Smooth muscle cell (in vitro differentiated cells): ENCODE measurements around the gene ECT2L. TPM values are rescaled to one million over a fixed set of nuclear protein-coding genes. Genes with fewer than 3 reads are reported as not detected.
A peak's percentile ranks its signal among the peaks of the same experiment; 100 is the strongest.

Experiments
- DNase-seq: peaks from one replicate; lab custom pipeline; 2025; ENCODE audit not compliant: unreplicated experiment; lab: John Stamatoyannopoulos, UW
- H2AFZ ChIP-seq: fragments of 200-600 bp; sonication (generic); 2 replicates; pipeline ENCODE4 v1.6.0; 2016; ENCODE audit warnings: antibody characterized with exemption, low read depth, mild to moderate bottlenecking
- H3F3A ChIP-seq: fragments of 200-600 bp; sonication (generic); 2 replicates; pipeline ENCODE4 v1.6.0; 2017; ENCODE audit warnings: antibody characterized with exemption, low read depth
- H3K27ac ChIP-seq: fragments of 200-600 bp; sonication (generic); 2 replicates; pipeline ENCODE4 v1.5.1; 2016; ENCODE audit warnings: low read depth, mild to moderate bottlenecking
- H3K27me3 ChIP-seq: fragments of 200-600 bp; sonication (generic); 2 replicates; pipeline ENCODE4 v1.6.1; 2016; ENCODE audit warnings: low read depth, mild to moderate bottlenecking
- H3K36me3 ChIP-seq: fragments of 200-600 bp; sonication (generic); 2 replicates; pipeline ENCODE4 v1.5.1; 2016; ENCODE audit warnings: low read depth
- H3K4me1 ChIP-seq: fragments of 200-600 bp; sonication (generic); 2 replicates; pipeline ENCODE4 v1.5.1; 2016; ENCODE audit warnings: low read depth
- H3K4me2 ChIP-seq: fragments of 200-600 bp; sonication (generic); 2 replicates; pipeline ENCODE4 v1.6.0; 2016; ENCODE audit warnings: mild to moderate bottlenecking
- H3K4me3 ChIP-seq: fragments of 200-600 bp; sonication (generic); 2 replicates; pipeline ENCODE4 v1.5.1; 2016; ENCODE audit warnings: mild to moderate bottlenecking
- H3K79me2 ChIP-seq: fragments of 200-600 bp; sonication (generic); 2 replicates; pipeline ENCODE4 v1.6.0; 2016; ENCODE audit warnings: low read depth, mild to moderate bottlenecking
- H3K9ac ChIP-seq: fragments of 200-600 bp; sonication (generic); 2 replicates; pipeline ENCODE4 v1.6.0; 2016; ENCODE audit warnings: low read depth
- H3K9me3 ChIP-seq: fragments of 200-600 bp; sonication (generic); replicated peaks from 2 replicates; pipeline ENCODE4 v1.5.1; 2016; ENCODE audit warnings: low read depth
- H4K20me1 ChIP-seq: fragments of 200-600 bp; sonication (generic); 2 replicates; pipeline ENCODE4 v1.6.0; 2016; ENCODE audit warnings: low read depth
- CTCF ChIP-seq: fragments of 200-600 bp; sonication (generic); IDR thresholded peaks from 2 replicates; pipeline ENCODE4 v1.5.1; 2017; ENCODE audit warnings: borderline replicate concordance, mild to moderate bottlenecking, antibody characterized with exemption; ENCODE audit not compliant: insufficient read depth, poor library complexity, severe bottlenecking
- WGBS: methylation state at CpG from one replicate; pipeline ENCODE4 v1.1.7; 2016; ENCODE audit warnings: low lambda C conversion rate; 5-methylcytosine and 5-hydroxymethylcytosine counted together
- polyA plus RNA-seq: library from polyadenylated mRNA; unstranded; fragments of >200 nt; fragmentation: Nextera tagmentation; extraction: Ambion mirVana; gene quantifications from 2 replicates; pipeline ENCODE4 v1.2.1, GENCODE V29; 2016
- total RNA-seq: library from RNA; depleted of rRNA; stranded (reverse); fragments of >200 nt; gene quantifications from 2 replicates; pipeline ENCODE4 v1.2.3, GENCODE V29; 2014

ECT2L gene
- total and polyA plus RNA-seq, 2 experiments from 2014 or later = 0.14 TPM; not detected in 1

DNA sequence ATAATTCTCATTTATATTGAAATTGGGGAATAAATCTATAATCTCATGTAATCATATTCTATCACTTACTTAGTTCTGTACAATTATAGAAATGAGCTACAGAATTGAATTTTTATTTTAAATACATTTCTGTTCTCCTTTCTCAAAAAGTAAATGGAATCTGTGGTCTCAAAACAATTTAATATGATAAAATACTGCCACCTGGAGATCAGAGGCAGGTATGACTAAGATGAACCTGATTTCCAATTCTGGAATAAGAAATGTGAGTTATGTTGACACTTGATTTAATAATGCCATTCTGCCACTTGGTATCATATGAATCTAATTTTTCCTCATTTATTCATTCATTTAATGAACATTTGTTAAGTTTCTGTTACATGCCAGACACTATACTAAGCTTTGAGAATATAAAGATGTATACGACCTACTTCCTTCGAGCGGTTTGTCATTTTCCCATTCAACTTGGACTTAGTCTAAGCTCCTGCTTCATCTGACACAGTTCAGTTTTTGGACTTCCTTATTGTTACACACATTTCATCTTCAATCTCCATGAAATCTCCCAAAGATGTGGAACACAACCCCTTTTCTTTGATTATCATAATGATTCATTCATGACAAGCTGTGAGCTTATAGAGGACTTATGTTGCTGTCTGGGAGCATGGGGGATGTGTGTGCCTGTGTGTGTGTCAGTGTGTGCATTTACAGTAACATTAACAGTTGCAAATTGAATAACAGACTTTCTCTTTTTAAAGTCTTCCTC, 29.8 kb upstream of the ECT2L start:
- Histone ChIP-seq H4K20me1 (no peaks in the 10 kb centered on the region), H3K79me2 (no peaks in the 10 kb centered on the region), H3K4me3 (no peak overlapping the region), H2AFZ (peak overlapping the region; percentile 53), H3K9ac (no peak overlapping the region), H3K9me3 (no peaks in the 10 kb centered on the region), H3K27me3 (no peaks in the 10 kb centered on the region), H3F3A (no peaks in the 10 kb centered on the region), H3K27ac (peak overlapping the region; percentile 67), H3K36me3 (no peaks in the 10 kb centered on the region), H3K4me2 (no peak overlapping the region), H3K4me1 (peaks cover 7% of the 10 kb centered on the region)
- TF ChIP-seq CTCF = peak; percentile 68
- 72% methylated on average over 3 of the region's 3 CpGs for WGBS
- DNase-seq = no peak

GRCh38 chr6:138769102-138769676, 26.7 kb upstream of the ECT2L start:
- 32% methylated on average over 6 of the region's 6 CpGs for WGBS
- H3K4me2 ChIP-seq = peak overlapping the region; percentile 76
- peak overlapping the region; percentile 73 for H3K27ac ChIP-seq

DNA sequence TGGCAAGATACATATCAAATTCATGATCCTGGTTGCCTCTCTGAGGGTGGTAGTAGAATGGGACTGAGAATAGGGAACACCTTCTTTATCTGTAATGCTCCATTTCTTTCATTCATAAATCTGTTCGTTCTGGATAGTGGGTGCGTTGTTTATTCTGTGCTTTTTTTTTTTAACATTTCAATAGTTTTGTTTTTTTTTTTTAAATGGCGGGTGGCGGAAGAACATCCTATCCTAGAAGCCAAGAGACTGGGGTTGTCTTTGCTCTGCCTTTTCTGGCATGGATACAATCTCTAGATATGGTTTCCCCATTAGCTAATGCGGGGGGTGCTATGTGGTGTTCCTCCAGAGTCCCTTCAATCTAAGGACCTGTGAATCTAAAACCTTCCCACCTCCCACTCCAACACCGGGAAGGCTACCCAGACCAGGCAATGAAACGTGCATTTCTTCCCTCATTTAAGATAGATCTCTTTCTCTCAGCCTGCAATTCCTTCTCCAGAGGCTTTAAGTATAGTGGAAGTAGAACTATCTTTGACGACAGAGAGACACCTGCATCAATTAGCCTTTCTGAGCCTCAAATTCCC, 23.2 kb upstream of the ECT2L start:
- peak overlapping the region; percentile 45 for H3K9ac ChIP-seq
- no peaks in the 10 kb centered on the region for H3K27me3 ChIP-seq
- H3K79me2 ChIP-seq = peaks cover 11% of the 10 kb centered on the region
- peak overlapping the region; percentile 98 for H3K27ac ChIP-seq
- peak overlapping the region; percentile 94 for H3K4me2 ChIP-seq
- no peaks in the 10 kb centered on the region for H4K20me1 ChIP-seq
- DNase-seq = no peak
- no peaks in the 10 kb centered on the region for H3F3A ChIP-seq
- H2AFZ ChIP-seq = peak overlapping the region; percentile 99
- 24% methylated on average over 8 of the region's 8 CpGs for WGBS
- peak overlapping the region; percentile 98 for H3K4me3 ChIP-seq
- TF ChIP-seq CTCF = no peak
- H3K36me3 ChIP-seq = no peaks in the 10 kb centered on the region
- no peaks in the 10 kb centered on the region for H3K9me3 ChIP-seq
- peaks cover 8% of the 10 kb centered on the region for H3K4me1 ChIP-seq

More at GRCh38 chr6:138769102-138769676, 26.7 kb upstream of the ECT2L start:
- Histone ChIP-seq H2AFZ (peak overlapping the region; percentile 61), H3K9me3 (no peaks in the 10 kb centered on the region), H3K27me3 (no peaks in the 10 kb centered on the region), H3K4me3 (no peak overlapping the region), H4K20me1 (no peaks in the 10 kb centered on the region), H3K4me1 (peaks cover 9% of the 10 kb centered on the region), H3F3A (no peaks in the 10 kb centered on the region), H3K36me3 (no peaks in the 10 kb centered on the region), H3K79me2 (peaks cover 5% of the 10 kb centered on the region), H3K9ac (peak overlapping the region; percentile 15)
- no peak for DNase-seq
- TF ChIP-seq CTCF = no peak
